ENCODE results near the gene TH. TPM values are rescaled to one million over a fixed set of nuclear protein-coding genes. Genes with fewer than 3 reads are reported as not detected.

TH gene
- total and polyA plus RNA-seq, 7 donors = 0.17 TPM; not detected in 6

DNA sequence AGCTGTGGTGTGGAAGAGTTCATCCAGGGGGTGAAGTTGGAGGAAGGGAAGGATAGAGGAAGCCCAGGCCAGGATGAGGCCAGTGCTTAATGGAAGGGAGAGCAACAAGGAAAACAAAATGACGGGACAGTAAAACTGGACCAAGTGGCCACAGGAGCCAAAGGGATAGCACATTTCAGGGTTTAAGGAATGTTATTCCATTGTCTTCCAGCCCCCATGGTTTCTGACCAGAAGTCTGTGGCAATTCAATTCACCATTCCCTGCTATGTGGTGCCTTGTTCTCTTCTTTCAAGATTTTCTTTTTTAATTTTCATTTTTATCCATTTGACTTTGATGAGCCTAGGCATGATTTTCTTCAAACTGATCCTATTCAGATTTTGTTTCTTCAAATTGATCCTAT lies 54.9 kb downstream of the TH start:
- TF ChIP-seq, protein P1, sequence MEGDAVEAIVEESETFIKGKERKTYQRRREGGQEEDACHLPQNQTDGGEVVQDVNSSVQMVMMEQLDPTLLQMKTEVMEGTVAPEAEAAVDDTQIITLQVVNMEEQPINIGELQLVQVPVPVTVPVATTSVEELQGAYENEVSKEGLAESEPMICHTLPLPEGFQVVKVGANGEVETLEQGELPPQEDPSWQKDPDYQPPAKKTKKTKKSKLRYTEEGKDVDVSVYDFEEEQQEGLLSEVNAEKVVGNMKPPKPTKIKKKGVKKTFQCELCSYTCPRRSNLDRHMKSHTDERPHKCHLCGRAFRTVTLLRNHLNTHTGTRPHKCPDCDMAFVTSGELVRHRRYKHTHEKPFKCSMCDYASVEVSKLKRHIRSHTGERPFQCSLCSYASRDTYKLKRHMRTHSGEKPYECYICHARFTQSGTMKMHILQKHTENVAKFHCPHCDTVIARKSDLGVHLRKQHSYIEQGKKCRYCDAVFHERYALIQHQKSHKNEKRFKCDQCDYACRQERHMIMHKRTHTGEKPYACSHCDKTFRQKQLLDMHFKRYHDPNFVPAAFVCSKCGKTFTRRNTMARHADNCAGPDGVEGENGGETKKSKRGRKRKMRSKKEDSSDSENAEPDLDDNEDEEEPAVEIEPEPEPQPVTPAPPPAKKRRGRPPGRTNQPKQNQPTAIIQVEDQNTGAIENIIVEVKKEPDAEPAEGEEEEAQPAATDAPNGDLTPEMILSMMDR (IDR thresholded peaks at IDR 0.05) = no peak
- TF ChIP-seq EP300 (IDR thresholded peaks at IDR 0.05) = no peak
- Histone ChIP-seq H3K27me3 (peaks cover 0 to 19% (median 10%) of the 10 kb centered on the region in 3 donors), H3K9me3 (peaks cover 0 to 6% (median 2%) of the 10 kb centered on the region in 4 donors), H3K27ac (no peak overlapping the region), H3K4me1 (no peaks in the 10 kb centered on the region), H3K36me3 (no peaks in the 10 kb centered on the region), H3K4me3 (no peak overlapping the region)
- 88 to 94% methylated on average over 1 of the region's 1 CpG for WGBS, 2 donors
- intact Hi-C loops (cut with DNase I) = no loop called here
- no peak for DNase-seq

DNA sequence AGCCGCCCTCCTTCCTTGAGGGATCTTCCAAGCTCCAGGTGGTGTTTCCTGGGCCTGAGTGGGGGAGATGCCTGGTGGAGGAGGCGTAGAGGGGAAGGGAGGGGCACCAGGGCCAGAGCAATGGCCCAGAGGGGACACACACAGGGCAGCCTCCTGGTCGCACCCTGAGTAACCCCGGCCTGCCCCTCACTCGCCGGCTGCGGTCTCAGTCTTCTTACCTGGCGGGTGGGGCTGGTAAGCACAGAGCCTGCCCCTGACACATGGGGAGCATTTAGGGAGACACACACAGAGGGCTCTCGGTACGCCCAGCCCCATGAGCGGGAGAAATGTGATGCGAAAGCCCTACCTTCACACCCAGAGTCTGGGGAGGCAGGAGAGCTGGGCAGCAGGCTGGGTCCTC lies 56.3 kb downstream of the TH start:
- TF ChIP-seq, protein P1 (IDR thresholded peaks at IDR 0.05) = no peak
- no peak for TF ChIP-seq EP300 (IDR thresholded peaks at IDR 0.05)
- no peak for TF ChIP-seq POLR2AphosphoS5 (IDR thresholded peaks at IDR 0.05)
- no peak for TF ChIP-seq POLR2A (IDR thresholded peaks at IDR 0.05)
- H3K36me3 ChIP-seq = no peaks in the 10 kb centered on the region
- H3K27me3 ChIP-seq = peaks cover 0 to 6% (median 0%) of the 10 kb centered on the region in 3 donors
- H3K9me3 ChIP-seq = peaks cover 0 to 6% (median 2%) of the 10 kb centered on the region in 4 donors
- DNase-seq = no peak
- H3K4me1 ChIP-seq = no peaks in the 10 kb centered on the region
- intact Hi-C loops (cut with DNase I) = no loop called here
- 94 to 96% methylated on average over 12 of the region's 12 CpGs for WGBS, 2 donors
- H3K27ac ChIP-seq = no peak overlapping the region
- no peak overlapping the region for H3K4me3 ChIP-seq

DNA sequence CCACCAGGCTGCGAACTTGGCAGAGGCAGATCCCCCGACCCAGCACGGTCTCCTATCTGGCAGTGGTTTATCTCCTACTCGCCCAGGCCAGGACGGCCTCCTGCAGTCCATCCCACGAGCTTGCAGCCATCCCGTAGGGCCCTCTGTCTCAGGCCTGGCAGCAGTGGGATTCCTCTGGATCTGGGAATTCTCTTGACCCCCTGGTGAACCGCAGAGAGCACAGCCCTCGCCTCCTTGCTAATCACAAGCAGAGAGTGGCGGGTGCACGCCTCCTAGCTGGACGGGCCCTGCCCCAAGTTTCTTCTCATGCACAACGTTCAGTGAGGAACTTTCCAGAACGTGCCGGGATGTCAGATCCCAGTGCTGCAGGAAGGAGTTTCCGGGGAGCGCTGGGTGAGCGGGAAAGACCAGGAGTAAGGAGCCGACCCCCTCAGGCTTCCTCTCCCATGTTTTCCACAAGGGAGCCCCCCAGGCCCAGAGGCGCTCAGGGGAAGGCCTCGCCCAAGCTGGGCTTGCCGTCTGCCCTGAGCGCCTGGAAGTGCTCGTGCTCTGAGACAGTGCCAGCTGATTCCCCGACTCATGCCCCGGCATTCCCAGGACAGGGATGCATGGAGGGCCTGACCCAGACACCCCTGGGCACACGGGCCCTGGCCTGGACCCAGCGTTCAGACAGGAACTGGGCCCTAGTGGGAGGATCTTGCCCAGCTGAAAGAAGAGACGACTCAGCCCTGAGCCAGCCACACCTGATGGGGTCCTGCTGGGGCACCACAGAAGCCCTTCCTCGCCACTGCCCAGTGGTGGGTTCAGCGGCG lies 57.0 kb downstream of the TH start:
- no peaks in the 10 kb centered on the region for H3K27me3 ChIP-seq
- no peaks in the 10 kb centered on the region for H3K4me1 ChIP-seq
- intact Hi-C loops (cut with DNase I) = no loop called here
- no peak for TF ChIP-seq EP300 (IDR thresholded peaks at IDR 0.05)
- TF ChIP-seq, protein P1 (IDR thresholded peaks at IDR 0.05) = no peak
- TF ChIP-seq POLR2A (IDR thresholded peaks at IDR 0.05) = no peak
- no peak for TF ChIP-seq POLR2AphosphoS5 (IDR thresholded peaks at IDR 0.05)
- no peak for DNase-seq
- H3K27ac ChIP-seq = no peak overlapping the region
- H3K36me3 ChIP-seq = no peaks in the 10 kb centered on the region
- WGBS, 2 donors = 88 to 91% methylated on average over 32 of the region's 32 CpGs
- peaks cover 0 to 6% (median 2%) of the 10 kb centered on the region in 4 donors for H3K9me3 ChIP-seq
- H3K4me3 ChIP-seq = no peak overlapping the region

Small RNAs within 50 kb of the gene (small RNA-seq; reads per million reads assigned to genes)
- gene MIR4686 (0 reads per million in 3 donors), gene MIR483 (0.11 to 1.9 (median 0.24) reads per million in 3 donors)

Other genes starting within 250 kb of the TH start
- 100 to 1,000 TPM in 1 of 4 donors, 10 to 100 TPM in 3; 61.2 to 132 (median 73.3) TPM for gene MRPL23, start 224.5 kb downstream of the TH start, total RNA-seq
- 100 to 1,000 TPM in 2 of 3 donors, 10 to 100 TPM in 1; 63.3 to 189 (median 132) TPM for gene MRPL23, start 224.5 kb downstream of the TH start, polyA plus RNA-seq
- 100 to 1,000 TPM in 2 of 4 donors, 10 to 100 TPM in 2; 67.6 to 349 (median 142) TPM for gene H19, start 174.0 kb downstream of the TH start, total RNA-seq
- 10 to 100 TPM in 2 of 3 donors, 1 to 10 TPM in 1; 9.9 to 59.4 (median 38.4) TPM for gene H19, start 174.0 kb downstream of the TH start, polyA plus RNA-seq
- 10 to 100 TPM; 13.9 to 63.1 (median 27.0) TPM for gene IGF2, start 32.4 kb downstream of the TH start, total RNA-seq
- 1 to 10 TPM; 1.6 to 7.8 (median 2.4) TPM for gene IGF2, start 32.4 kb downstream of the TH start, polyA plus RNA-seq
- gene INS, start 10.6 kb downstream of the TH start, total RNA-seq = not detected
- 10 to 100 TPM in 1 of 3 donors, under 1 TPM in 1, not detected in 1; 0.73 to 51.7 TPM for gene INS, start 10.6 kb downstream of the TH start, polyA plus RNA-seq
- under 1 TPM in 2 of 4 donors, not detected in 2; 0.28 to 0.33 TPM for gene ASCL2, start 98.8 kb upstream of the TH start, total RNA-seq
- gene ASCL2, start 98.8 kb upstream of the TH start, polyA plus RNA-seq = 1 to 10 TPM; 1.2 to 4.8 (median 1.4) TPM
- under 1 TPM in 2 of 4 donors, not detected in 2; 0.68 to 0.71 TPM for gene C11orf21, start 130.1 kb upstream of the TH start, total RNA-seq
- gene C11orf21, start 130.1 kb upstream of the TH start, polyA plus RNA-seq = 1 to 10 TPM in 1 of 3 donors, not detected in 2; 6.2 TPM
- 1 to 10 TPM in 2 of 4 donors, under 1 TPM in 2; 0.81 to 5.3 (median 0.95) TPM for gene TSPAN32, start 130.2 kb upstream of the TH start, total RNA-seq
- gene TSPAN32, start 130.2 kb upstream of the TH start, polyA plus RNA-seq = 1 to 10 TPM in 1 of 3 donors, not detected in 2; 4.6 TPM
- gene CD81, start 205.5 kb upstream of the TH start, total RNA-seq = 100 to 1,000 TPM; 401 to 625 (median 493) TPM
- 100 to 1,000 TPM in 1 of 3 donors, 10 to 100 TPM in 2; 67.9 to 313 (median 90.6) TPM for gene CD81, start 205.5 kb upstream of the TH start, polyA plus RNA-seq
- gene TSSC4, start 228.9 kb upstream of the TH start, total RNA-seq = 10 to 100 TPM; 45.1 to 60.1 (median 53.2) TPM
- 10 to 100 TPM; 43.7 to 51.1 (median 47.7) TPM for gene TSSC4, start 228.9 kb upstream of the TH start, polyA plus RNA-seq